ACHN (cell line): ENCODE results near the gene CFAP410.

Experiments used
- DNase-seq: peaks from one replicate; pipeline ENCODE4 v3.0.0-alpha.2; 2015
- in situ Hi-C: cut with HindIII; loops from 2 replicates; pipeline ENCODE4 v1.10.0; 2017; ENCODE audit warnings: low sequenced_read_pairs, low pct_ligation_motif_present, low pct_unique_long_range_greater_than_20kb

Gene CFAP410

GRCh38 chr21:44323591-44323990, 15.6 kb downstream of the CFAP410 start:
- in situ Hi-C loops, result no loop called here
- DNase-seq, result no peak

- in situ Hi-C loops, result no loop called here
- no peak for DNase-seq
Measured at GRCh38 chr21:44322621-44323325, 16.4 kb downstream of the CFAP410 start.

GRCh38 chr21:44321846-44322450, 17.2 kb downstream of the CFAP410 start:
- DNase-seq, result no peak
- in situ Hi-C loops, result no loop called here

GRCh38 chr21:44320847-44321246, 18.3 kb downstream of the CFAP410 start:
- DNase-seq, result no peak
- in situ Hi-C loops, result no loop called here

- no peak for DNase-seq
- in situ Hi-C loops, result no loop called here
Measured at GRCh38 chr21:44319407-44320065, 19.7 kb downstream of the CFAP410 start.

- no peak for DNase-seq
- in situ Hi-C loops, result no loop called here
Measured at GRCh38 chr21:44318489-44319285, 20.5 kb downstream of the CFAP410 start.

- in situ Hi-C loops, result no loop called here
- DNase-seq, result no peak
Measured at GRCh38 chr21:44317871-44318270, 21.3 kb downstream of the CFAP410 start.

GRCh38 chr21:44317241-44317782, 21.9 kb downstream of the CFAP410 start:
- DNase-seq, result no peak
- in situ Hi-C loops, result no loop called here

GRCh38 chr21:44316277-44316900, 22.8 kb downstream of the CFAP410 start:
- in situ Hi-C loops, result no loop called here

GRCh38 chr21:44315691-44316203, 23.4 kb downstream of the CFAP410 start:
- in situ Hi-C loops, result no loop called here
- DNase-seq, result no peak

More at GRCh38 chr21:44316277-44316900, 22.8 kb downstream of the CFAP410 start:
- no peak for DNase-seq

GRCh38 chr21:44314561-44314960, 24.6 kb downstream of the CFAP410 start:
- in situ Hi-C loops, result no loop called here
- no peak for DNase-seq

- in situ Hi-C loops, result no loop called here
- no peak for DNase-seq
Measured at GRCh38 chr21:44314128-44314527, 25.1 kb downstream of the CFAP410 start.

- no peak for DNase-seq
- in situ Hi-C loops, result no loop called here
Measured at GRCh38 chr21:44313451-44313850, 25.7 kb downstream of the CFAP410 start.

GRCh38 chr21:44312716-44313115, 26.5 kb downstream of the CFAP410 start:
- in situ Hi-C loops, result no loop called here
- DNase-seq, result no peak

- in situ Hi-C loops, result no loop called here
- no peak for DNase-seq
Measured at GRCh38 chr21:44312089-44312488, 27.1 kb downstream of the CFAP410 start.

- in situ Hi-C loops, result no loop called here
- no peak for DNase-seq
Measured at GRCh38 chr21:44310628-44311507, 28.3 kb downstream of the CFAP410 start.

- in situ Hi-C loops, result no loop called here
- DNase-seq, result no peak
Measured at GRCh38 chr21:44306936-44307704, 32.1 kb downstream of the CFAP410 start.
